H1 (cell line): Measurements from ENCODE around the gene BRD4.

Experiments
- ASH2L ChIP-seq: fragments of 200-600, 300-600 bp; sonication (generic); IDR thresholded peaks from one replicate; pipeline ENCODE4 v1.7.1; 2017; ENCODE audit warnings: low read length
- POLR2A ChIP-seq, 2 experiments: IDR thresholded peaks; 1 replicate in 1 of 2; 2 replicates in 1 of 2; pipeline ENCODE4 v1.6.1; 2011; ENCODE audit warnings: low read depth in 2 of 2, low read length in 2 of 2, mild to moderate bottlenecking in 2 of 2; ENCODE audit errors: control extremely low read depth in 1 of 2
- POLR2AphosphoS5 ChIP-seq: IDR thresholded peaks from 2 replicates; pipeline ENCODE4 v1.6.1; 2011; ENCODE audit warnings: low read depth, low read length
- RAD21 ChIP-seq, 2 experiments: IDR thresholded peaks in 1 of 2; conservative IDR thresholded peaks in 1 of 2; 2 replicates each; pipeline ENCODE4 v1.6.1; 2011; ENCODE audit warnings: low read depth in 2 of 2, low read length in 2 of 2, improper control_type of control experiment in 1 of 2, inconsistent platforms in 1 of 2, mild to moderate bottlenecking in 1 of 2, moderate library complexity in 1 of 2
- TEAD4 ChIP-seq: IDR thresholded peaks from 2 replicates; pipeline ENCODE4 v1.6.1; 2012; ENCODE audit warnings: low read depth, low read length, inconsistent platforms, mixed read lengths
- TF ChIP-seq, protein P1 (sequence below): IDR thresholded peaks from 2 replicates; pipeline ENCODE4 v1.6.1; 2011; ENCODE audit warnings: low read length, improper control_type of control experiment
- TF ChIP-seq, protein P2 (sequence below), 3 experiments: IDR thresholded peaks; 1 replicate in 2 of 3; 2 replicates in 1 of 3; pipeline versions ENCODE4 v1.5.1 to v1.6.1; 2011; ENCODE audit warnings: low read length in 3 of 3, mild to moderate bottlenecking in 3 of 3, inconsistent platforms in 2 of 3, low read depth in 1 of 3, moderate library complexity in 1 of 3; ENCODE audit not compliant: insufficient read depth in 1 of 3; ENCODE audit errors: control extremely low read depth in 1 of 3
- TF ChIP-seq, protein P3 (sequence below): IDR thresholded peaks from 2 replicates; pipeline ENCODE4 v1.6.1; 2012; ENCODE audit warnings: inconsistent platforms

GRCh38 chr19:15244808-15245207 is 87.5 kb downstream of the BRD4 start:
- TF ChIP-seq, protein P1, sequence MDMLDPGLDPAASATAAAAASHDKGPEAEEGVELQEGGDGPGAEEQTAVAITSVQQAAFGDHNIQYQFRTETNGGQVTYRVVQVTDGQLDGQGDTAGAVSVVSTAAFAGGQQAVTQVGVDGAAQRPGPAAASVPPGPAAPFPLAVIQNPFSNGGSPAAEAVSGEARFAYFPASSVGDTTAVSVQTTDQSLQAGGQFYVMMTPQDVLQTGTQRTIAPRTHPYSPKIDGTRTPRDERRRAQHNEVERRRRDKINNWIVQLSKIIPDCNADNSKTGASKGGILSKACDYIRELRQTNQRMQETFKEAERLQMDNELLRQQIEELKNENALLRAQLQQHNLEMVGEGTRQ, result no peak
- TF ChIP-seq, protein P2, sequence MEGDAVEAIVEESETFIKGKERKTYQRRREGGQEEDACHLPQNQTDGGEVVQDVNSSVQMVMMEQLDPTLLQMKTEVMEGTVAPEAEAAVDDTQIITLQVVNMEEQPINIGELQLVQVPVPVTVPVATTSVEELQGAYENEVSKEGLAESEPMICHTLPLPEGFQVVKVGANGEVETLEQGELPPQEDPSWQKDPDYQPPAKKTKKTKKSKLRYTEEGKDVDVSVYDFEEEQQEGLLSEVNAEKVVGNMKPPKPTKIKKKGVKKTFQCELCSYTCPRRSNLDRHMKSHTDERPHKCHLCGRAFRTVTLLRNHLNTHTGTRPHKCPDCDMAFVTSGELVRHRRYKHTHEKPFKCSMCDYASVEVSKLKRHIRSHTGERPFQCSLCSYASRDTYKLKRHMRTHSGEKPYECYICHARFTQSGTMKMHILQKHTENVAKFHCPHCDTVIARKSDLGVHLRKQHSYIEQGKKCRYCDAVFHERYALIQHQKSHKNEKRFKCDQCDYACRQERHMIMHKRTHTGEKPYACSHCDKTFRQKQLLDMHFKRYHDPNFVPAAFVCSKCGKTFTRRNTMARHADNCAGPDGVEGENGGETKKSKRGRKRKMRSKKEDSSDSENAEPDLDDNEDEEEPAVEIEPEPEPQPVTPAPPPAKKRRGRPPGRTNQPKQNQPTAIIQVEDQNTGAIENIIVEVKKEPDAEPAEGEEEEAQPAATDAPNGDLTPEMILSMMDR (IDR thresholded peaks at IDR 0.05; ENCODE audit: control extremely low read depth in 1 of 3, insufficient read depth in 1 of 3, low read depth in 1 of 3, low read length in 3 of 3), result no peak
- TF ChIP-seq ASH2L (no peak), TEAD4 (no peak), RAD21 (IDR thresholded peaks at IDR 0.05 in 1 of 2, conservative IDR thresholded peaks at IDR 0.05 in 1 of 2; ENCODE audit: low read depth in 2 of 2, low read length in 2 of 2) (no peak), POLR2A (IDR thresholded peaks at IDR 0.05; ENCODE audit: control extremely low read depth in 1 of 2, low read depth in 2 of 2, low read length in 2 of 2) (0 out of 3 replicates have a peak, but pooled peaks of 1 of the 2 experiments have one; percentile 12), POLR2AphosphoS5 (peak; percentile 31; the same call in 1 of the 2 replicates)
- TF ChIP-seq, protein P3, sequence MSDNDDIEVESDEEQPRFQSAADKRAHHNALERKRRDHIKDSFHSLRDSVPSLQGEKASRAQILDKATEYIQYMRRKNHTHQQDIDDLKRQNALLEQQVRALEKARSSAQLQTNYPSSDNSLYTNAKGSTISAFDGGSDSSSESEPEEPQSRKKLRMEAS, result no peak
